VCaP (cell line): ENCODE results near the gene RPTOR.

Experiments
- H3K27ac ChIP-seq: fragments of 450-650 bp; 2 replicates; pipeline ENCODE4 v1.5.1; 2017
- TF ChIP-seq, protein P1 (sequence below): fragments of 450-650 bp; conservative IDR thresholded peaks from 2 replicates; pipeline ENCODE4 v1.5.1; 2017; ENCODE audit warnings: mild to moderate bottlenecking, moderate library complexity

Gene RPTOR

GRCh38 chr17:80892019-80892855 lies 347.6 kb downstream of the RPTOR start:
- no peak overlapping the region for H3K27ac ChIP-seq
- TF ChIP-seq, protein P1, sequence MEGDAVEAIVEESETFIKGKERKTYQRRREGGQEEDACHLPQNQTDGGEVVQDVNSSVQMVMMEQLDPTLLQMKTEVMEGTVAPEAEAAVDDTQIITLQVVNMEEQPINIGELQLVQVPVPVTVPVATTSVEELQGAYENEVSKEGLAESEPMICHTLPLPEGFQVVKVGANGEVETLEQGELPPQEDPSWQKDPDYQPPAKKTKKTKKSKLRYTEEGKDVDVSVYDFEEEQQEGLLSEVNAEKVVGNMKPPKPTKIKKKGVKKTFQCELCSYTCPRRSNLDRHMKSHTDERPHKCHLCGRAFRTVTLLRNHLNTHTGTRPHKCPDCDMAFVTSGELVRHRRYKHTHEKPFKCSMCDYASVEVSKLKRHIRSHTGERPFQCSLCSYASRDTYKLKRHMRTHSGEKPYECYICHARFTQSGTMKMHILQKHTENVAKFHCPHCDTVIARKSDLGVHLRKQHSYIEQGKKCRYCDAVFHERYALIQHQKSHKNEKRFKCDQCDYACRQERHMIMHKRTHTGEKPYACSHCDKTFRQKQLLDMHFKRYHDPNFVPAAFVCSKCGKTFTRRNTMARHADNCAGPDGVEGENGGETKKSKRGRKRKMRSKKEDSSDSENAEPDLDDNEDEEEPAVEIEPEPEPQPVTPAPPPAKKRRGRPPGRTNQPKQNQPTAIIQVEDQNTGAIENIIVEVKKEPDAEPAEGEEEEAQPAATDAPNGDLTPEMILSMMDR = no peak

DNA sequence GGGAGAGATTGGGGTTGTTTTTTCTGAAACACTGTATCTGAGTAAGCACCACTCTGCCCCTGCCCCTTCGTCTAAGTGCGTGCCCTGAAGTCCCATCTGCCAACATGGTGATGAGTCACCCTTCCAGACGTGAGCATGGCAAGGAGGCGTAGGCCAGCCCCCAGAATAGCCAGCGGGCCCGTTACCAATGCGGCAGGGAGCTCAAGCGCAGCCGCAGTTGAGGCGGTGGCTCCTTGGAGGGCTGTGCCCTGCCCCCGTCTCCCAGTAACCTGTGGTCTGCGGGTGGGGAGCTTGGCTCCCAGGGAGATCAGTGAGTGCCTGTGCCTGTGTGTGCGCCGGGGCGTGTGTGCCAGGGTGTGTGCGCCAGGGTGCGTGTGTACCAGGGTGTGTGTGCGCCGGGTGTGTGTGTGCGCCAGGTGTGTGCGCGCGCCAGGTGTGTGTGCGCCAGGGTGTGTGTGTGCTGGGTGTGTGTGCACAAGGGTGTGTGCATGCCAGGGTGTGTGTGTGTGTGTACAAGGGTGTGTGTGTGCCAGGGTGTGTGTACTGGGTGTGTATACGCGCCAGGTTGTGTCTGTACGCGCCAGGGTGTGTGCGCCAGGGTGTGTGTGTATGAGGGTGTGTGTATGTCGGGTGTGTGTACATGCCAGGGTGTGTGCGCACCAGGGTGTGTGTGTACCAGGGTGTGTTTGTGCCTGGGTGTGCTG lies 348.4 kb downstream of the RPTOR start:
- no peak overlapping the region for H3K27ac ChIP-seq
- TF ChIP-seq, protein P1 = no peak

GRCh38 chr17:80893604-80894438 lies 349.2 kb downstream of the RPTOR start:
- H3K27ac ChIP-seq = no peak overlapping the region
- TF ChIP-seq, protein P1 = no peak

- TF ChIP-seq, protein P1 = peak; percentile 13; the same call in 1 of the 2 replicates
- H3K27ac ChIP-seq = no peak overlapping the region
Measured at GRCh38 chr17:80894439-80894721, 349.7 kb downstream of the RPTOR start.

DNA sequence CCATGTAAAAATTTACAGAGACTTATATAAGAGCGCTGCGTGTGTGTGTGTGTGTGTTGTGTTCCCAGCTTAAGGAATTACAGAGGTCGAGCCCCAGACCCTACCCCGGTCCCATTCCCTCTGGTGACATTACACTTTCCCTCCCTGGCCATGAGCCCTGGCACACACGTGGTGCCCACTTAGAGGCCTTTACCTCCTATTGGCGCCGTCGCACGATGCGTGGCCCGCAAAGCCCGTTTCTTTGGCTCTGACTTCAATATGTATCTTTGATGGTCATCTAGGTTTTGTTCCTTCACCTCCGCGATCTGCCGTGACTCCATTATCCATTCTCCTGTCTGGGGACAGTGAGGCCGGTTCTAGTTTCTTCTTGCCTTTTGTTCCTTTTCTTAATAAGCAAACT lies 350.1 kb downstream of the RPTOR start:
- TF ChIP-seq, protein P1 = no peak
- no peak overlapping the region for H3K27ac ChIP-seq

GRCh38 chr17:80895366-80895765 lies 350.7 kb downstream of the RPTOR start:
- TF ChIP-seq, protein P1 = no peak
- no peak overlapping the region for H3K27ac ChIP-seq

DNA sequence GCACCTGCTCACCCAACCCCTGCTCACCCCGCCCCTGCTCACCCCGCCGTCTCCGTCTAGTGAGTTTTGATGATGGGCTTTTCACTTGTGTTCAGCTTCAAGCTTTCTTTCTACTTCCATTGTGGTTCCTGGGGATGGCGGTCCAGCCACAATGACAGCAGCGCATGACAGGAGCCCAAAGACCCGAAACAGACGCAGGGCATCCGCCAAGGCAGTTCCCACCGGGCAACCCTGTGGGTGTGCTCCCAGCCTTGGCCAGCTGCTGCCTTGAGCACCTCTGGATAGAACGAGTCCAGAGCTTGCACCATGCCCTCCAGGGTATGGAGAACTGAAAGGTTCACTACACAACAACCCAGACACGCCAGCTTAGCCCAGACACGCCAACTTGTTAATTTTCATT lies 354.1 kb downstream of the RPTOR start:
- TF ChIP-seq, protein P1 = no peak
- no peak overlapping the region for H3K27ac ChIP-seq
